Common myeloid progenitor, CD34-positive (primary cell): Measurements from ENCODE around the gene TMEM174.

ENCODE experiments used
- CTCF ChIA-PET: fragments of 350-600 bp; sonication (Branson Sonifier 250); formaldehyde crosslinking; loops from one replicate; lab custom pipeline; 2021; ENCODE audit warnings: antibody characterized with exemption; lab: Charles Lee
- POLR2A ChIA-PET: fragments of 350-600 bp; sonication (Branson Sonifier 250); formaldehyde crosslinking; loops from one replicate; lab custom pipeline; 2021; ENCODE audit warnings: antibody characterized with exemption; lab: Charles Lee
- DNase-seq, 3 donors: peaks; one replicate each; pipeline versions ENCODE4 v3.0.0 to v3.0.0-alpha.2; 2013
- H3K27ac ChIP-seq, 2 experiments: 1 replicate in 1 of 2; 2 replicates in 1 of 2; pipeline ENCODE4 v1.7.0; 2013; ENCODE audit warnings: inconsistent platforms in 2 of 2, low read length in 2 of 2, mild to moderate bottlenecking in 2 of 2, low read depth in 1 of 2, moderate library complexity in 1 of 2; ENCODE audit not compliant: severe bottlenecking in 2 of 2, insufficient read depth in 1 of 2, poor library complexity in 1 of 2
- H3K27me3 ChIP-seq, 5 experiments: replicated peaks in 2 of 5; 1 replicate in 3 of 5; 2 replicates in 2 of 5; pipeline versions ENCODE4 v1.6.1 to v1.7.0; 2013; ENCODE audit warnings: low read length in 4 of 5, mild to moderate bottlenecking in 2 of 5, moderate library complexity in 2 of 5, inconsistent platforms in 1 of 5; ENCODE audit not compliant: insufficient read depth in 5 of 5, control insufficient read depth in 4 of 5
- H3K36me3 ChIP-seq, 4 experiments: 1 replicate in 2 of 4; 2 replicates in 2 of 4; pipeline versions ENCODE4 v1.6.1 to v1.7.0; 2013; ENCODE audit warnings: low read length in 3 of 4, control low read depth in 1 of 4, mild to moderate bottlenecking in 1 of 4; ENCODE audit not compliant: control insufficient read depth in 4 of 4, insufficient read depth in 4 of 4
- H3K4me1 ChIP-seq, 4 experiments: 1 replicate in 3 of 4; 2 replicates in 1 of 4; pipeline versions ENCODE4 v1.6.1 to v1.7.1; 2013; ENCODE audit warnings: low read length in 3 of 4, mild to moderate bottlenecking in 3 of 4, control low read depth in 1 of 4, inconsistent platforms in 1 of 4, moderate library complexity in 1 of 4; ENCODE audit not compliant: control insufficient read depth in 4 of 4, insufficient read depth in 4 of 4; ENCODE audit errors: control extremely low read depth in 1 of 4
- H3K4me3 ChIP-seq, 7 experiments: 1 replicate in 4 of 7; 2 replicates in 3 of 7; pipeline versions ENCODE4 v1.5.1 to v1.7.0; 2013; ENCODE audit warnings: mild to moderate bottlenecking in 7 of 7, low read length in 6 of 7, moderate library complexity in 6 of 7, inconsistent platforms in 2 of 7, low read depth in 2 of 7, control low read depth in 1 of 7; ENCODE audit not compliant: insufficient read depth in 4 of 7, control insufficient read depth in 1 of 7; ENCODE audit errors: extremely low read depth in 1 of 7
- H3K9me3 ChIP-seq, 5 experiments: 1 replicate in 4 of 5; 2 replicates in 1 of 5; pipeline versions ENCODE4 v1.6.1 to v1.7.1; 2013; ENCODE audit warnings: low read length in 4 of 5, mild to moderate bottlenecking in 2 of 5, inconsistent platforms in 1 of 5, low read depth in 1 of 5, moderate library complexity in 1 of 5; ENCODE audit not compliant: control insufficient read depth in 4 of 5, insufficient read depth in 2 of 5; ENCODE audit errors: control extremely low read depth in 1 of 5
- WGBS: methylation state at CpG from one replicate; pipeline ENCODE4 v1.1.5; 2013; ENCODE audit not compliant: insufficient coverage; 5-methylcytosine and 5-hydroxymethylcytosine counted together

Gene TMEM174

GRCh38 chr5:73152411-73153388, 20.3 kb upstream of the TMEM174 start:
- DNase-seq: peak in 1 of 3 donors; percentile 14
- Histone ChIP-seq H3K9me3 (no peaks in the 10 kb centered on the region), H3K36me3 (no peaks in the 10 kb centered on the region), H3K27me3 (peaks cover 12 to 90% (median 27%) of the 10 kb centered on the region in 5 experiments), H3K4me3 (no peak overlapping the region), H3K4me1 (no peaks in the 10 kb centered on the region), H3K27ac (no peak overlapping the region)
- POLR2A ChIA-PET: no interaction called here
- 95% methylated on average over 12 of the region's 14 CpGs for WGBS
- CTCF ChIA-PET: interaction anchor here (1.3 to 2.2 kb wide), 4 partner anchors 16 to 48 kb away, joined by 3 to 7 read pairs (median 4); no protein-coding TSS in a partner anchor

- Histone ChIP-seq H3K9me3 (no peaks in the 10 kb centered on the region), H3K4me3 (no peak overlapping the region), H3K4me1 (no peaks in the 10 kb centered on the region), H3K27ac (no peak overlapping the region), H3K27me3 (peaks cover 12 to 92% (median 28%) of the 10 kb centered on the region in 5 experiments), H3K36me3 (no peaks in the 10 kb centered on the region)
- ChIA-PET CTCF (interaction anchor here (1.5 to 2.2 kb wide), 3 partner anchors 15 to 20 kb away, joined by 3 to 7 read pairs (median 5); no protein-coding TSS in a partner anchor), POLR2A (no interaction called here)
- 47% methylated on average over 5 of the region's 7 CpGs for WGBS
- peak in 2 of 3 donors; percentile 35 to 42 for DNase-seq
Measured at GRCh38 chr5:73153513-73153912, 19.5 kb upstream of the TMEM174 start.

DNA sequence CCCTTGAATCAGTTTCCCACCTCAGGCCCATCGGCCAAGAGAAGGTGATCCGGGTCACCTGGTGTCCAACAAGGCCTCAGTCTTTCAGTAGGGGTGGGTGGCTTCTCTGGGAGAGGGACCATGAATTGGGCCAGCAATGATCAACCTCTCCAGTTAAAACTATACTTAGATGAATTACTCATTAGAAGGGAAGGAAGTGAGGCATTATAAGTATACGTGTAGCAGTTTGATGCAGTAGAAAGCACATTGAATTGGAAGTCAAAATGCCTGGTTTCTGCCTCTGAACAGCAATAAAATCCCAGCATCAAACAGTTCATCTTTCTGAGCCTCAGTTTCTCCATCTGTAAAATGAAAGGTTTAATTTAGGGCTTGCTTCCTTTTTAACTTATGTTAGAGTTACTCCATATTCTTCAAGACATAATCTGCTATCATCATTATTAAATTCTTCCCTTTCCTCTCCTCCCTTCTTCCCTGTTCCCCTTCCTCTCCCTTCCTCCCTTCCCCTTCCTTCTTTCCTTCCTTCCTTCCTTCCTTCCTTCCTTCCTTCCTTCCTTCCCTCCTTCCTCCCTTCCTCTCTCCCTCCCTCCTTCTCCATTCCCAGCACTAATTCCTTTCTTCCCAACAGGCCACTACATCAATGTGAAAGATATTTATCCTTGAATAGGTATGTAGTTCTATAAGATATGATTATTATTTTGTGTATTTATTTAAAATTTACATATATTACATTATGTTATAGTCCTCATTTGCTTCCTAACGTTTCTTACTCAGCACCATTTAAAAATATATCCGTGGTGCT, 18.6 kb upstream of the TMEM174 start:
- Histone ChIP-seq H3K4me3 (no peak overlapping the region), H3K27me3 (peaks cover 12 to 87% (median 31%) of the 10 kb centered on the region in 5 experiments), H3K9me3 (no peaks in the 10 kb centered on the region), H3K4me1 (peaks cover 0 to 4% (median 3%) of the 10 kb centered on the region in 4 experiments), H3K27ac (no peak overlapping the region), H3K36me3 (no peaks in the 10 kb centered on the region)
- ChIA-PET CTCF (interaction anchor here (1.6 kb wide), 1 partner anchor 16 kb away, joined by 5 read pairs; no protein-coding TSS in a partner anchor), POLR2A (no interaction called here)
- 100% methylated on average over 3 of the region's 5 CpGs for WGBS
- no peak for DNase-seq

DNA sequence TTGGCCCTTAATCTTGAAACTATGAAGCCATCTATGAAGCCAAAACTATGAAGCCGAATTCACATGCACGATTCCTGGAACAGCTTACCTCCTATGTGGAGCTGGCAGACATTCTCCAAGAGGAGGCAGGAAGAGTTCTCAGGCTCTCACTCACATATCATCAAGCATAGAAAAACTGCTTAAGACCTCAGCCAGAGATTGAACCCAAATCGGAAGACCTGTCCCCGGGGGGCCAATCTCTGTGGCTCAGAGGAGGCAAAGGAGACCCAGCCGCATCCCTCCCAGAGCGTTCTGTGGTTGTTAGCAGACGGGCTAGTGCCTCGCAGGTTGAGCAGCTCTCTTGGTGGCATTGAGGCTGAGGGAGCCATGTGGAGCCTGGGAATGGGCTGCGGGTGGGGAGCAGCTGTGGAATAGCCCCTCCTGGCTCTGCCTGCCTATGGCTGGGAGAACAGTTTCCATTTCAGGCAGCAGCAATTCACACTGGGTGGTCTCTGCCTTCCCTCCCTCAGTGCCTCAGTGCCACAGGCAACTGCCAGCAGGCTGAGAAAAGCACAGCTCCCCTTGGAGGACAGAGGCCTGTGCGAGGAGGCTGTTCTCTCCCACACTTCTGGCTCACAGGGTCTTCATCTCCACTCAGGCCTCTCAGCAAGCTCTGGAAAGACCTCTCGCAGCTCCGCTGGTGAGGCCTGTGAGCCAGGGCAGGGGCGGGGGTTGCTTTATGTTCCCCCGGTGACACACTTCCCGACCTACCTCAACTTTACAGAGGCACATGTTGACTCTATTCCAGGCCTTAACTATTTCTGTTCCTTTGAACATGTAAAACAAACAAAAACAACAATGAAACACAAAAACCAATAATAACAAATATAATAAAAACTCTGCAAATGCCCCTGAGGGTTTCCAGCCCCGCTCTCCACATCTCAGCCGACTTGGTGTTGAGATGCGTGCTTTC, 17.4 kb upstream of the TMEM174 start:
- CTCF ChIA-PET: interaction anchor here (1.4 kb wide), 1 partner anchor 14 kb away, joined by 3 read pairs; no protein-coding TSS in a partner anchor

GRCh38 chr5:73157414-73158303, 15.3 kb upstream of the TMEM174 start:
- Histone ChIP-seq H3K36me3 (no peaks in the 10 kb centered on the region), H3K4me3 (no peak overlapping the region), H3K4me1 (peaks cover 4 to 20% (median 12%) of the 10 kb centered on the region in 4 experiments), H3K9me3 (no peaks in the 10 kb centered on the region), H3K27ac (no peak overlapping the region), H3K27me3 (peaks cover 18 to 79% (median 23%) of the 10 kb centered on the region in 5 experiments)
- POLR2A ChIA-PET: no interaction called here
- CTCF ChIA-PET: interaction anchor here (0.6 to 1.2 kb wide), 2 partner anchors 12 to 380 kb away, joined by 3 to 4 read pairs; no protein-coding TSS in a partner anchor
- no peak for DNase-seq
- 73% methylated on average over 3 of the region's 6 CpGs for WGBS

More for the DNA sequence above, 17.4 kb upstream of the TMEM174 start:
- Histone ChIP-seq H3K27me3 (peaks cover 12 to 82% (median 27%) of the 10 kb centered on the region in 5 experiments), H3K36me3 (no peaks in the 10 kb centered on the region), H3K4me1 (peaks cover 2 to 15% (median 12%) of the 10 kb centered on the region in 4 experiments), H3K9me3 (no peaks in the 10 kb centered on the region), H3K27ac (no peak overlapping the region), H3K4me3 (no peak overlapping the region)
- WGBS: 90% methylated on average over 17 of the region's 18 CpGs
- POLR2A ChIA-PET: no interaction called here
- no peak for DNase-seq
